Measurements from ENCODE around the gene KLF7. TPM values are rescaled to one million over a fixed set of nuclear protein-coding genes. Genes with fewer than 3 reads are reported as not detected.

The KLF7 gene
- polyA plus RNA-seq, 2 of the 4 experiments (the other 2 are of a cell fraction), result 17.8 to 29.8 TPM

DNA sequence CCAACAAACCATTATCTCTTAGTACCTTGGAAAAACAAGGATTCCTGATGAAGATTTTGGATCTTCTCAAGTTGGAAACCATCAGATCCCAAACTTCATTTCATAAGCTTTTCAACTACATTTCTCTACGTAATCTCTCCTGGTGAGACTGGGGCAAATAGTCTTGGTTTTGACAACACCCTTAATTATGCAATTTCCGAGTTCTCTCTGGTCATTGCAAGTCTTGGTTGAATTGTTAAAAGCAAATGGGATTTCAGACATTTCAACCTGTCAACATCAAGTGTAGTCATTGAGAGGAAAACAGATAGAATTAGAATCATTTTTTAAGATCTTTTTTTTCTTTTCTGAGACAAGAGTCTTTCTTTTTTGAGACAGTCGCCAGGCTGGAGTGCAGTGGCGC lies 26.2 kb downstream of the KLF7 start:
- TF ChIP-seq ZNF302 (CRISPR knock-in tag; IDR thresholded peaks at IDR 0.05) (no peak), ZC3H11A (IDR thresholded peaks at IDR 0.05) (no peak), MYC (IDR thresholded peaks at IDR 0.05; ENCODE audit: borderline replicate concordance, low read length) (no peak), NR3C1 (IDR thresholded peaks at IDR 0.05) (no peak), TP53 (CRISPR knock-in tag; IDR thresholded peaks at IDR 0.05) (no peak)
- TF ChIP-seq, protein P1, sequence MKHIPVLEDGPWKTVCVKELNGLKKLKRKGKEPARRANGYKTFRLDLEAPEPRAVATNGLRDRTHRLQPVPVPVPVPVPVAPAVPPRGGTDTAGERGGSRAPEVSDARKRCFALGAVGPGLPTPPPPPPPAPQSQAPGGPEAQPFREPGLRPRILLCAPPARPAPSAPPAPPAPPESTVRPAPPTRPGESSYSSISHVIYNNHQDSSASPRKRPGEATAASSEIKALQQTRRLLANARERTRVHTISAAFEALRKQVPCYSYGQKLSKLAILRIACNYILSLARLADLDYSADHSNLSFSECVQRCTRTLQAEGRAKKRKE (CRISPR knock-in tag; IDR thresholded peaks at IDR 0.05; ENCODE audit: low read depth), result no peak
- TF ChIP-seq, protein P2, sequence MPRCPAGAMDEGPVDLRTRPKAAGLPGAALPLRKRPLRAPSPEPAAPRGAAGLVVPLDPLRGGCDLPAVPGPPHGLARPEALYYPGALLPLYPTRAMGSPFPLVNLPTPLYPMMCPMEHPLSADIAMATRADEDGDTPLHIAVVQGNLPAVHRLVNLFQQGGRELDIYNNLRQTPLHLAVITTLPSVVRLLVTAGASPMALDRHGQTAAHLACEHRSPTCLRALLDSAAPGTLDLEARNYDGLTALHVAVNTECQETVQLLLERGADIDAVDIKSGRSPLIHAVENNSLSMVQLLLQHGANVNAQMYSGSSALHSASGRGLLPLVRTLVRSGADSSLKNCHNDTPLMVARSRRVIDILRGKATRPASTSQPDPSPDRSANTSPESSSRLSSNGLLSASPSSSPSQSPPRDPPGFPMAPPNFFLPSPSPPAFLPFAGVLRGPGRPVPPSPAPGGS (IDR thresholded peaks at IDR 0.05), result no peak
- FAIRE-seq (no peak), DNase-seq (ENCODE audit: low read depth in 1 of 2, low spot score in 1 of 2) (no peak), ATAC-seq (no peak)
- Histone ChIP-seq H3K4me2 (no peak overlapping the region), H3K9me3 (no peaks in the 10 kb centered on the region), H3K4me3 (no peak overlapping the region), H3K27ac (no peak overlapping the region), H3K4me1 (peaks cover 69% of the 10 kb centered on the region)
- POLR2A ChIA-PET, result interaction anchor here (1.5 kb wide), 1 partner anchor 27 kb away, joined by 3 read pairs; the partner anchor contains the start of gene KLF7
- 93% methylated on average over 4 of the region's 4 CpGs for WGBS (ENCODE audit: missing lambda C conversion rate)
- CTCF ChIA-PET, result no interaction called here

DNA sequence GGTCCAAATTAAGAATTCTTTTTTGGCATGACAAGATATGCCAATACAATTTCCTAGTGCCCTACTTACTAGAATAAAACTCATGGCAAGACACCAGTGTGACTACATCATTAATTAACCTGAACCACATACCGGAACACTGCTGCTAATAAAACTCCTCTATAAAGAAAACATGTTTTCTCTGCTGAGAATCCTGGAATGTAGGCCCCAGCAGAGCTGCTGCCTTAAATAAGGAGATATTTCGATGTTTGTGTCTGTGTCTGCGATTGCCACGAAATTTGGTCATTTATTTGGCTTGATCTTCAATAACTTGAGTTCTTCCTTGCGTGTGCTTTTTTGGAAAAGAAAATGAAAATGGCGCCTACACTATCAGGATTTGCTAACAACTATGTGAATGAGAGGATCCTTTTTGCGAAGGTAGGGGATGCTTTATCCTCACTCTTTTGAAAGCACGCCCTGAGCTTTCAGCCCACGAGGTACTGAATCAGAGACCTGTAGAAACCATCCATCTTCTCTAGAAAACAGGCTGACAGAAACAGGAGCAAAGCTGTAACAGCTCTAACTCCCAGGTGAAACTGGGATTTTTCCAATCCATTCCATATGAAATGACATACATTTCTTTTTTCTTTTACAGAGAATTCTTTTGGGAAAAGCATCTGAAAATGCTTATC lies 27.0 kb downstream of the KLF7 start:
- POLR2A ChIA-PET, result interaction anchor here (1.5 kb wide), 1 partner anchor 27 kb away, joined by 3 read pairs; the partner anchor contains the start of gene KLF7

DNA sequence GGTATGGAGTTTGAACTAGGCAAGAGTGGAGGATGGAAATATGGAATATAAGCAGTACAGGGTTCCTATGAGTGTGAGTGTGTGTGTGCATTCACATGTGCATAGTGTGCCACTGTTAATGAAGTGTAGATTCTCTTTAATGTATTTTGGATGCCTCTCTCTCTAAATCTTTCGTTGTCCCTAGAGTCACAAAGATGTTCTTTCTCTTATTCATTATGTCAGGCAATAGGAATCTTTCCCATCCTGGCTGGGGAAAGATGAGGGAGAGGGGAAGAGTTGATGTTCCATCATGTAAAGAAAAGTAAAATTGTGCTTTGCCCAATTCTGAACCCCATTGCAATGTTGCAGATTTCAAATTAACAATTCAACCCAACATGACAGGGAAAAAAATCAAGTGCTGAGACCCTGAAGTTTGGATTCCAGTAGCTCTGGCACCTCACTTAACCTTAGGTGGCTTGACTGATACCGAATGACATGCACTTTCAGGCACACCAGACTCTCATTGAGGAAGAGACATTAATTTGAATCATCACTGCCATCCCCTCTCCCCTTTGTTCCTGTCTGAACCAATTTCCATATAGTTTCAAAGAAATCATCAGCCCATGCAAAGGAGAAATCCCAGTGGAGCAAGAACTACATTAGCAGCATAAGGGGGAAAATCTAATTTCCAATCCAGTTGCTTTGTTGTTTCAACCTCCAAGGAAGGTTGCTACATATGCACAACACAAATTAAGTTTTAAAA lies 28.0 kb downstream of the KLF7 start:
- Histone ChIP-seq H3K9me3 (no peaks in the 10 kb centered on the region), H3K27ac (peak overlapping the region in 1 of 2 experiments; percentile 58; a peak in 2 of 6 replicates), H3K4me1 (peaks cover 69% of the 10 kb centered on the region), H3K4me3 (no peak overlapping the region), H3K4me2 (no peak overlapping the region)
- TF ChIP-seq ZFP36 (IDR thresholded peaks at IDR 0.05; ENCODE audit: borderline replicate concordance, partially characterized antibody), result no peak
- TF ChIP-seq CEBPB (IDR thresholded peaks at IDR 0.05), result no peak
- TF ChIP-seq, protein P2 (IDR thresholded peaks at IDR 0.05), result no peak
- TF ChIP-seq SMC3 (IDR thresholded peaks at IDR 0.05), result no peak
- no peak for TF ChIP-seq ZC3H11A (IDR thresholded peaks at IDR 0.05)
- POLR2A ChIA-PET, result no interaction called here
- CTCF ChIA-PET, result no interaction called here
- no peak for ATAC-seq
- FAIRE-seq, result no peak
- WGBS (ENCODE audit: missing lambda C conversion rate), result 74% methylated on average over 2 of the region's 2 CpGs
- no peak for DNase-seq (ENCODE audit: low read depth in 1 of 2, low spot score in 1 of 2)

More for the DNA sequence above, 27.0 kb downstream of the KLF7 start:
- TF ChIP-seq RNF2 (IDR thresholded peaks at IDR 0.05; ENCODE audit: borderline replicate concordance, low read depth), result no peak
- no peak for TF ChIP-seq MAFK (IDR thresholded peaks at IDR 0.05; ENCODE audit: partially characterized antibody)
- TF ChIP-seq CBX8 (IDR thresholded peaks at IDR 0.05), result no peak
- TF ChIP-seq, protein P3, sequence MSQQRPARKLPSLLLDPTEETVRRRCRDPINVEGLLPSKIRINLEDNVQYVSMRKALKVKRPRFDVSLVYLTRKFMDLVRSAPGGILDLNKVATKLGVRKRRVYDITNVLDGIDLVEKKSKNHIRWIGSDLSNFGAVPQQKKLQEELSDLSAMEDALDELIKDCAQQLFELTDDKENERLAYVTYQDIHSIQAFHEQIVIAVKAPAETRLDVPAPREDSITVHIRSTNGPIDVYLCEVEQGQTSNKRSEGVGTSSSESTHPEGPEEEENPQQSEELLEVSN (IDR thresholded peaks at IDR 0.05; ENCODE audit: borderline replicate concordance, low read depth), result no peak
- no peak for TF ChIP-seq RCOR1 (IDR thresholded peaks at IDR 0.05; ENCODE audit: low read depth, low read length)
- no peak for TF ChIP-seq NFE2L2 (conservative IDR thresholded peaks at IDR 0.05; ENCODE audit: low read length)
- no peak for TF ChIP-seq NPAS2 (CRISPR knock-in tag; IDR thresholded peaks at IDR 0.05; ENCODE audit: borderline replicate concordance)
- no peak for TF ChIP-seq ESRRA (IDR thresholded peaks at IDR 0.05; ENCODE audit: borderline replicate concordance, low read length)
- TF ChIP-seq PBX3 (IDR thresholded peaks at IDR 0.05), result no peak
- TF ChIP-seq POLR2A (IDR thresholded peaks at IDR 0.05; ENCODE audit: low read length), result no peak
- no peak for TF ChIP-seq EP300 (IDR thresholded peaks at IDR 0.05)
- TF ChIP-seq HDAC2 (IDR thresholded peaks at IDR 0.05), result no peak
- WGBS (ENCODE audit: missing lambda C conversion rate), result 95% methylated on average over 9 of the region's 9 CpGs
- H3K4me1 ChIP-seq, result peaks cover 69% of the 10 kb centered on the region
- no peak overlapping the region for H3K27ac ChIP-seq
- FAIRE-seq (no peak), ATAC-seq (no peak), DNase-seq (ENCODE audit: low read depth in 1 of 2, low spot score in 1 of 2) (no peak)
- H3K9me3 ChIP-seq, result no peaks in the 10 kb centered on the region
- CTCF ChIA-PET, result no interaction called here
- H3K4me3 ChIP-seq, result no peak overlapping the region
- no peak overlapping the region for H3K4me2 ChIP-seq

Data from A549 (cell line).